IPS DF 19.7 (cell line): ENCODE measurements around the gene WAS.
A peak's percentile ranks its signal among the peaks of the same experiment; 100 is the strongest.

ENCODE experiments used
- DNase-seq: peaks from one replicate; pipeline ENCODE4 v3.0.0-alpha.2; 2013; ENCODE audit warnings: low read depth, low spot score

WAS gene

DNA sequence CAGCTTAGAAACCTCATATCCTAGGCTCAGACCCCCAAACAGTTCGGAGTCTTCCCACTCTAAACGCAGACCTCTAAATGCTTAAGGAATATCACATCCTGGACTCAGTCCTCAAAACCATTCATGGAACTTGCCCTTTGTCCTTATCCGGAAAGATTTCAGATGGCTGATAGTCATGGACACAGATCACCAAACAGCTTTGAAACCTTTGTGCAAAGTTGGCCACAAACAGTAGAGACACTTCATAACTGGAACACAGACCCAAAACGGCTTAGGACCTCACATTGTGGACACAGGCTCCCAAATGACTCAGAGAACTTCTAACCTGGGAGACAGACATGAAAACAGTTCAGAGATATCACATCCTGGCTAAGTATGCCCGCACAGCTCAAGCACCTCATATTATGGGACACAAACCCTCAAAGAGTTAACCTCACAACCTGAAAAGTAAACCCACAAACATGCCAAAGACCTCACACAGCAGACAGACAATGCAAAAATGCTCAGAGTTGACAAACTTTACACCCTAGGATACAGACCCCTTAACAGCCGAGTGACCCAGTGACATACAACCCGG lies 28.4 kb downstream of the WAS start:
- DNase-seq = no peak

DNA sequence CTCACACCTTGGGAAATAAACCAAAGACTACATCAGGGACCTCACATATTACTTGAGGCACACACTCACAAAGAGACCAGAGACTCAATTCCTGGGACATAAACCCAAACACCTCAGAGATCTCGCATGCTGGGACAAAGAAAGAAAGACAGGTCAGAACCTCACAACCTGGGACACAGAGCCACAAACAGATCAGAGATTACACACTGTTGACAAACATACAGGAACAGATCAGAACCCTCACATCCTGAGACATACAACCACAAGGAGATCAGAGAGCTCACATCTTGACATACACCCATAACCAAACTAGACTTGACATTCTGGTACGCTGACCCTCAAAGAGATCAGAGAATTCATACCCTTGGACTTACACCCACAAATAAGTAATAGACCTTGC lies 30.2 kb downstream of the WAS start:
- no peak for DNase-seq

DNA sequence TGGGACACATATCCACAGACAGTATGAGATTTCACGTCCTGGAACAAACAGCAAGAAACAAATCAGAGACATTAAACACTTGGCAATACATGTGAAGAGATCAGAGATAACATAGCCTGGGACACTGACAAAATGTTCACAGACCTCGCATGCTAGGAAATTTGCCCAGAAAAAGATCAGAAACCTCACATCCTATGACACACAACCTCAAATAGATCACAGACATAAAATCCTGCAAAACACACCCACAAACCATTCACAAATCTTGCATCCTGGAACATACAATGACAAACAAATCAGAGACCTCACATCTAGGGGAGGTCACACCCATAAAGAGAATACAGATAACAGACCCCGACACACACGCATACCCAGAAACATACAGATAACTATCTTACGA lies 31.0 kb downstream of the WAS start:
- no peak for DNase-seq

DNA sequence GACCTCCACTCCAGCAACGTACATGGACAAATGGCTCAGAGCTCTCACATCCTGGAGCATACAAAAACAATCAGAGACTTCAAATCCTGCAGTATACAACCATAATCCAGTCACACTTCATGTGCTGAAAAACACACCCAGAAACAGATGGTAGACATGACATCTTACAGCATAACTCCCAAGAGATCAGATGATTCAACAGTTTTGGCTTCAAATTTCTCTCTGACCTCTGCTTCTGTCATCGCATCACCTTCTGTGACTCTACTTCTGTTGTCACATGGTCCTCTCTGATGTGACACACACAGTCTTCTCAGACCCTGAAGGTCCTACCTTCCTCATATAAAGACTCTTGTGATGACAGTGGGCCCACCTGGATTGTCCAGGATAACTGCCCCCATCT lies 31.5 kb downstream of the WAS start:
- no peak for DNase-seq

DNA sequence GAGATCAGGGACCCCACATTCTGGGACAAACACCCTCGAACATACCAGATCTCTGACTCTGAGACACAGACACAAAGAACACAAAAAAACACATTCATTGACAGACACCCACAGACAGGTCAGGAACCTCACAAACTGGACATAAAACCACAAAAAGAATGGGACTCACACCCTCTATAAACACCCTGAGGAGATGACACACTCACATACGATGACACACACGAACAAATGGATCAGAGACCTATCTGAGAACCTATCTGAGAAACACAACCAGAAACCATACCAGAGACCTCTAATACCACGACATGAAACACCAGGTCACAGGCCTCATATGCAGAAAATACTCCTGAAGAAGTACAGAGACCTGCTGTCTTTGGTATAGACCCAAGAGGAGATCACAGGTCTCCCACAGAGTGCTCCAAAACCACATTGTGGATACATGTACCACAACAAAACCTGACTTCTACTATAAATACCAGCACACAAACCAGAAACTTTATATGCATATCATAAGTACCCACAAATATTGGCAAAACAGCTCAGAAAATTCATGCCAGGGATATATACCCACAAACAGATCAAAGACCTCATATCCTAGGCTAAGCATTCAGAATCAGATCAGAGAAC lies 32.4 kb downstream of the WAS start:
- no peak for DNase-seq

DNA sequence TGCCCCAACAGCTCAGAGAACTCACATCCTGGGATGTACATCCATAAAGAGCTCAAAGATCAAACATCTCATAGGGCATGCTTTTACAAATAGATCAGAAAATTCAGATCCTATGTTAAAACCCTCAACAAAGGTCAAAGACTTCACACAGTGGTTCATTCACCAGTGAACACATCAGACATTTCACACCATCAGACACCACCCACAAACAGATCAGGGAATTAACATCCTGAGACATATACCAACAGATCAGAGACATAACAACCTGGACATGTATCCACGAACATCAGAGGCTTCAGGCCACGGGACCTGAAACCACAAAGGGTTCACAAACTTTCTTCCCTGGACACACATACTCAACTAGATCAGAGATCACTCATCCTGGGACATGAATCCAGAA lies 36.4 kb downstream of the WAS start:
- DNase-seq = no peak

DNA sequence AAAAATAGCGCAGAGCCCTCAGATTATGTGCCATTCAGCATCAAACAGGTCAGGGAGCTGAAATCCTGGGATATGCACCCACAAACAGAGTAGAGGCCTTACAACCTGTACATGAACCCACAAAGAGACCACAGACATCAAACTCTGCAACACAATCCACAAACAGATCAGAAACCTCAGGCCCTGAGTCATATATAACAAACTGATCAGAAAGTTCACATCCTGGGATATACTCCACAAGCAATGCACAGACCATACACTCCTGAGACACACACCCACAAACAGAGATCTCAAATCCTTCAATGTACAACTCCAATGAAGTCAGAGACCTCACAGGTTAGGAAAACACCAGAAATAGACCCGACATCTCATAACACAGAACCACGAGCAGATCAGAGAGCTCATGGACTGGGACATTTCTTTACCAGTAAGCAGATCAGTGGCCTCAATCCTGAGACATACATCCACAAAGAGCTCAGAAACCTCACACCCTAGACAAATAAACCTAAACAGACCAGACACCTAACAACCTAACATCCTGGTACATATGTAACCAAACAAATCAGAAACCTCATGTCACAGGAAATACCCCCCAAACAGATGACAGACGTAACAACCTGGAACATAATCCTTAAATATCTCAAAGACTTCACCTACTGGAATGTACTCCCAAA lies 37.1 kb downstream of the WAS start:
- no peak for DNase-seq

DNA sequence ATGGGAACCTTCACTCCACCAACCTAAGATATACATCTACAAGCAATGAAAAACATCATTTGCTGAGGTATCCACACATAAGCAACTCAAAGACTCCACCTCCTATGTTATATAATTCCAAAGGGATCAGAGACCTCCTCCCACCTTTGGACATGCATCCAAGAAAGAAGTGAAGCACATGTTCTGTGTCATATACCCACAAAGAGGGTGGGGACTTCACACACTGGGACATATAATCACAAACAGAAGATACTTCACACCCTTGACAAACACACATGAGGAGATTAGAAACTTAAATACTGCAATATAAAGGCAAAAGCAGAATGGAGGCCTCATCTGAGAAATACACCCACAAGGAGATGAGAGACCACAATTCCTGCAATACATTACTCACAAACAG lies 38.3 kb downstream of the WAS start:
- no peak for DNase-seq

DNA sequence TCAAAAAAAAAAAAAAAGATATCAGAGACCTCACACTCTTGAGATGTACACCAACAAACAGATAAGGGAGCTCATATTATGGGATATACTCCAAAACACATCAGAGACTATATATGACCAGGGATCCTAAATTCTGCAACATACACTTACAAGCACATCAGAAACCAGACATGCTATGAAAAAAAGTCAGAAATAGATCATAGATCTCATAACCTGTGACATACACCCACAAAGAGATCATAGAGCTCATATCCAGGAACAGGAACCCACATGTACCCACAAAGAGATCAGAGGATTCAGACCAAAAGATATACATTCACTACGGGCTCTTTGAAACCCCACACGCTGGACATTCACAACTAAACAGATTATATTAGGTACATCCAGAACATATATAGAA lies 43.0 kb downstream of the WAS start:
- DNase-seq = no peak

DNA sequence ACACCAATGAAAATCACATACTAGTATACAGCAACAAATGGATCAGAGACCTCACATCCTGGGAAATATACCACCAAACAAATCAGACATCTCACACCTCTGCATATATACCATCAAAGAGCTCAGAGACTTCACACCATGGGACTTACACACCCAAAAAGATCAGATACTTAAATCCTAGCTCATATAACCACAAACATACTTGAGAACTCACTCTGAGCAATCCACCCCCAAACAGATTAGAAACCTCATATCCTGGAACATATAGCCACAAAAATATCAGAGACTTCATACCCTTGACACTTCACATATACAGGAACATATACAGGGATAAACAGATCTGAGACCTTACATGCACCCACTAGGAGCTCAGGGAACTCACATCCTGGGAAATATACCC lies 45.1 kb downstream of the WAS start:
- no peak for DNase-seq

DNA sequence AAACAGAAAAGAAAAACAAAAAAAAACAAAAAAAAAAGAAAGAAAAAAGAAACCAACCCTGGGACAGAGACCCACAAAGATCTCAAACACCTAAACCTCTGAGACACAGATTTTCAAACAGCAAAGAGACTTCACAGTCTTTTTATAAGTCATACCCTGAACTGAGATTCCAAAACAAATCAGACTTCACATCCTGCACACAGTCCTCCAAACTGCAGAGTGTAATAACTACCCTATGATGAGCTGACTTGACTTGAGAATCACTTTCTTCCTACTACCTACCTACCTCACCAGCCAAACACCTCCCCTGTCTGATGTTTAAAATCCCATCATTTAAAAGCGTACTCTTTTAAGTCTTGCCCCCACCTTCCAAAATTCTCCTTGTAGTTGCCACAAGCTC lies 52.7 kb downstream of the WAS start:
- no peak for DNase-seq

DNA sequence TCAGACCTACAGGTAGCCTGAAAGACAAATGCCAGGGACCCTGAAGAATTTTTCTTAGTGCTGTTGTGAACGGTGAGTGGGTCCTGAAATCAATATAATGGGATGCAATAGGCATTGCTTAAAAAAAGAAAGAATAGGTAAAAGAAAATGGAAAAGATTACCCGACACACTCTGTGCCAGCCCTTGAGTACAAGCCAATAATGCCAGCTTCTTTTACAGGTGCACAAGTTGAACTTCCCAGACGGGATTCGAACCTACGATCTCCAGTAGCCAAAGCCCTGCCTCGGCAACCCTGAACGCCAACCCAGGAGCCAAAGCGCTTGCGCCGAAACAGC lies 53.2 kb downstream of the WAS start:
- no peak for DNase-seq

DNA sequence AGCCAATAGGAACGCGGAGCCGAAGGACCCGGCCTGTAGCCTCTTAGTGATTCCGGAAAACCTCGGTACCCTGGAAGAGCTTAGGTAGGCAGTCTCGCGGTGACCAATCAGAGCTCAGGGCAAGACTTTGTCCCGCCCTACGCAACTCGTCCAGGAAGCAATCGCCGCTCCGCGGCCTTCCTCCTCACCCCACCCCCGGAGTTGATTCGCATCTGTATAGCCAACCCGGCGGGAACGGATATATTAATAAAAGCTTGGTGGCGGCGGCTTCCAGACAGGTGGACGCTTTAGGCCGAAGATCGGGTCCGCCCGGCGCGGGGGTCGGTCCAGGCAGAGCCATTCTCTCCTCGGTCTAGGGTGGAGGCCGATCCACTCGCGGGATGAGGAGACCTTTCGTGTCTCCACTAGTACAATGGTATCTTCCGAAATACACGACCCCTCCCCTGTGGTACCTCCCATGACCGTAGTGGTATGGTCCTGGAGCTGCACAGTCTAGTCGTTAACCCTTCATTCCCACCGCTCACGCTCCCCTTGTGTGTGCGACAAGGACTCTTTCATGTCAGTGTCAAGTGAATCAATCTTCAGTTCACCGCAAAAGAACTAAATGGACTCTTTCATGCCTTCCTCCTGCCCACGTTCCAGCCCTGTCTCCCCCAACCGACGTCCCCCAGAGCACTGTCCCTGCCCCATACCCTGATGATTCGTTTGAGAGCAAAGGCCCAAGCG lies 53.8 kb downstream of the WAS start:
- DNase-seq = peak; percentile 91

DNA sequence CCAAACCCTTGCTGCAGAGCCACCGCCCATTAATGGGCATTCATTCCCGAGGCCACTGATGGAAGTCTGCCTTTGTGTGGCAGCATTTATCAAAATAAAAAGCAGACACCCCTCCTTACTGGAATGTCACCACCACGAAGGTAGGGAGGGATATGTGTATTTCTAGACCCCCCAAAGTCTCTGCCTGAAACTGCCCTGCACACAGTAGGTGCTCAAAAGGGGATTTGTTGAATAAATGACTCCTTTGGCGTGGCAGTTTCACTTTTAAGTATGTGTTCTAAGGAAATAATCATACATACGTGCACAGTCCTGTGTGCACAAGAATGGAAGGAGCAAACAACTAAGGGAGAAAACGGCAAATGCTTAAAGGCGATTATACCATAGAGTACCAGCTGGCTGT lies 54.3 kb downstream of the WAS start:
- DNase-seq = no peak
